Iris pigment epithelial cell (primary cell): ENCODE measurements around the gene VWCE.
"Not testable (repeated sequence)": the region's sequence is repeated elsewhere in the genome, so short reads cannot be mapped to it uniquely, and the experiment has no call there.

Experiments used
- DNase-seq: peaks from one replicate; pipeline ENCODE4 v3.0.0-alpha.2; 2011; ENCODE audit warnings: low read depth

VWCE gene

DNA sequence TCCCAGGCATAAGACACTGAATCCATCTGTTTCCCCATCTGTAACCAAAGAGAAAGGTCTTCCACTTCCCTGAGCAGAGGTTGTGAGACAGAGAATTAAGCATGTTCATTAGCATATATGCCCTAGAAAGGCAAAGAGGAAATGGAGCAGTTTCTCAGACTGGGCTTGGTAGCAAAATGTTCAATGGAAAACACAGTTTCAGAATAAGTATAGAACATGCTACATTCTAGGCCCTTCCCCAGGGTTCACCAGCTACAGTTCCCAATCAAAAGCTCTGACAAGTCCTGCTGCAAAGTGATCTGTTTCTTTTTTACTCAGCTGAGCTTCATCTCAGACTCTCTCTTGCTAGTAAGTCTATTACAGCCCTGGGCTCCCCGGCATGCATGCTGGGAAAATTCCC lies 42.8 kb downstream of the VWCE start:
- not testable (repeated sequence) for DNase-seq

GRCh38 chr11:61250796-61251765 lies 44.0 kb downstream of the VWCE start:
- DNase-seq, result not testable (repeated sequence)

GRCh38 chr11:61249201-61249600 lies 45.9 kb downstream of the VWCE start:
- not testable (repeated sequence) for DNase-seq

DNA sequence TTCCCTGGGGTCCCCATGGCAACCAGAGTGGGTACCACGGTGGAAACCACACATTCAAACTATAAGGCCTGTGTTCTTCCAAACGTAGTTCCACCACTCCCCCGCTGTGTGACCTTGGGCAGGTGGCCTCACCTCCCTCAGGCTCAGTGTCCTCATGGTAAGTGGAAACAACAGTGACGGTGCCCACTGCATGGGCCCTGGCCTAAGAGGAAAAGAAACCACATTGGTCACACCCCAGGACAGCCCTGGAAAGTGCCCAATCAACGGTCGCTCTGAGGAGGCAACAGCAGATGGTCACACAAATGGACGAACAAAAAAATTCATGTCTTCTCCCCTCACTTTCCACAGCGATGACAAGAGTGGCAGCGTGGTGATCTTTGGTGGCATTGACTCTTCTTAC lies 47.0 kb downstream of the VWCE start:
- not testable (repeated sequence) for DNase-seq

GRCh38 chr11:61245284-61245964 lies 49.7 kb downstream of the VWCE start:
- not testable (repeated sequence) for DNase-seq

DNA sequence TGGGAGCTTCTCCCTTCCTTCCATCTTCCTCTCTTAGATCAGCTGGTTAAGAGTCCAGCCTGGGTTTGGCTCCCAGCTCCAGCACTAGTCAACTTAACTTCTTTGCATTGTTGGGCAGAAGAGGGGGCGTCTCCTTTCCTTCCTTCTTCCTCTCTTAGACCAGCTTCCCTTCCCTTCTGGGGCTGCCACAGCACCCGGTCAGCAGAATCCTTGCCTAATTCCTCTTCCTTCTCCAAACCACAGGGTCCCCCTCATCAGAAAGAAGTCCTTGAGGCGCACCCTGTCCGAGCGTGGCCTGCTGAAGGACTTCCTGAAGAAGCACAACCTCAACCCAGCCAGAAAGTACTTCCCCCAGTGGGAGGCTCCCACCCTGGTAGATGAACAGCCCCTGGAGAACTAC lies 53.6 kb downstream of the VWCE start:
- DNase-seq, result not testable (repeated sequence)

- DNase-seq, result not testable (repeated sequence)
Observed at GRCh38 chr11:61240875-61241274, 54.2 kb downstream of the VWCE start, which contains the start of gene PGA5. TSS of gene PGA5 (plus strand) at chr11:61241175. CDS start at chr11:61241227, 52 bp downstream.

- not testable (repeated sequence) for DNase-seq
Observed at GRCh38 chr11:61240288-61240687, 54.8 kb downstream of the VWCE start.

- DNase-seq, result not testable (repeated sequence)
Observed at GRCh38 chr11:61237130-61237529, 58.0 kb downstream of the VWCE start.

DNA sequence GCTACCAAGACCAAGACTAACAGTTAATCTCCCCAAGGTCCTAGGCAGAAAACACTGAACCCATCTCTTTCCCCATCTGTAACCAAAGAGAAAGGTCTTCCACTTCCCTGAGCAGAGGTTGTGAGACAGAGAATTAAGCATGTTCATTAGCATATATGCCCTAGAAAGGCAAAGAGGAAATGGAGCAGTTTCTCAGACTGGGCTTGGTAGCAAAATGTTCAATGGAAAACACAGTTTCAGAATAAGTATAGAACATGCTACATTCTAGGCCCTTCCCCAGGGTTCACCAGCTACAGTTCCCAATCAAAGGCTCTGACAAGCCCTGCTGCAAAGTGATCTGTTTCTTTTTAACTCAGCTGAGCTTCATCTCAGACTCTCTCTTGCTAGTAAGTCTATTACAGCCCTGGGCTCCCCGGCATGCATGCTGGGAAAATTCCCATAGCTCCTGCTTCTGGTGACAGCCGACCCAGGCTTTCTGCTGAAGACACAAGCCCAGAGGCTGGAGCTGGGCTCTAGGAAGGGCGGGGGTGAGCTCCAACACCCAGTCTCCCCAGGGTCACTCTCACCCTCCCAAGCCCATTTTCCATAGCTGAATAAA lies 62.5 kb downstream of the VWCE start:
- DNase-seq, result not testable (repeated sequence)

DNA sequence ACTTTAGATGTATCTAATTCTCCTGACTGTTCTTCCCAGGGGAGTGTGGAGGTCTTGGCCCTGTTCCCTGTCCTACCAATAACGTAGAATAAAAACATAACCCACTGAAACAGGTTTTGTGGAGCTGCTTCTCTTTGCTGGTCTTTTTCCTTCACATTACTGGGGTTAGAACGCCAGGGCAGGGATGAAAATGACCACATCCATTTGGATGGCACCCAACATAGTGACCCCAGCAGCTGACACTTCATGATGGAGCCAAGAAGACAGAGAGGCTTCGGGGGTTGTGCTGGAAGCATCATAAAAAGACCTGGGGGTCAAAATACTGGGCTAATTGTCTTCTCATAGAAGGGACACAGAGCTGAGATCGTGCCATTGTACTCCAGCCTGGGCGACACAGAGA lies 63.5 kb downstream of the VWCE start:
- not testable (repeated sequence) for DNase-seq

- DNase-seq, result not testable (repeated sequence)
Observed at GRCh38 chr11:61231033-61231432, 64.1 kb downstream of the VWCE start.

DNA sequence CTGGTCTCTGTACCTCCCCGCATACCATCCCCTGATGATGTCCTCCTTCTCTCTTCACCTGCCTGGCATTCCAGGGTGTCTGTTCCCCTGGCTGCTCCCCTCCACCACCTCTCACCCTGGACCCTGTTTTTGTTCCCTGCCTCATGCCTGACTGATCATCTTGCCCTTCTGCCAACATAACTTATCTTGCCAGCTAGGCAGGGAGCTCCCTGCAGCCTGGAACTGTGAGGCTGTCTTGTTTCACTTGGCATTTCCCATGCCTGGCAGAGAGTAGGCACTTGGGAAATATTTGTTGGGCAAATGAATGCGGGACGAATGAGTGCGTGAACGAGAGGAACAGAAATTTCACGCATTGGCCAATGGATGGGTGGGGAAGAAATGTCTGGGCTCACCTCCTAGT lies 65.7 kb downstream of the VWCE start:
- not testable (repeated sequence) for DNase-seq

DNA sequence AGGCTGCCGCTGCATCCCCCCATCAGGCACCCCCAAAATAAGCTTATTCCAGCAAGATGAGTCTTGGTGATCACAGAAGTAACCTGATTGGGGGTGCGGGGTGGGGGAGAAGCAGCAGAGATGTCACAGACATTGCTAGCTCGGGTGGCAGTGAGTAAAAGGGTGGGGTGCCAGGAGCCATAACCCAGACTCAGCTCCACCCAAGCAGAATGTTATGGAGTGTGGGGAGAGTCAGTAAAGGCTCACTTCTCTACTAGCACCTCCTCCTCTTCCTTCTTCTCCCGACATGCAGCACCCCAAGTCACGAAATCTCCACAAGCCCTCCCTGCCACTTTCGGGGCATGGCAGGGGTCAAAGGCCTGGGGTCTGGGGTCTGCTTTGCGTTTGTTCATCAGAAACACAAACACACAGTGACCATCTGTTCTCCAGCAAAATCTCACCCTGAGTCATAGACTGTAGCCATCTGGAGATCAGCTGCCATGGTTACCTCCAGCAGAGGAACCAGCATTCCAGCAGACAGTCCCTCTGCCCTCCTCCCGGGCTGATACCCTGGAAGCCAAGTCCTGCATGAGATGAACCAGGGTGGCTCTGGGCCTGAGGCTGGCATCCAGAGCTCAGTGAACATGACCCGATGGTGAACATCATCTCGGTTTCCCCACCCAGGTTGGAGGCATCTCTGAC lies 68.5 kb downstream of the VWCE start:
- not testable (repeated sequence) for DNase-seq

DNA sequence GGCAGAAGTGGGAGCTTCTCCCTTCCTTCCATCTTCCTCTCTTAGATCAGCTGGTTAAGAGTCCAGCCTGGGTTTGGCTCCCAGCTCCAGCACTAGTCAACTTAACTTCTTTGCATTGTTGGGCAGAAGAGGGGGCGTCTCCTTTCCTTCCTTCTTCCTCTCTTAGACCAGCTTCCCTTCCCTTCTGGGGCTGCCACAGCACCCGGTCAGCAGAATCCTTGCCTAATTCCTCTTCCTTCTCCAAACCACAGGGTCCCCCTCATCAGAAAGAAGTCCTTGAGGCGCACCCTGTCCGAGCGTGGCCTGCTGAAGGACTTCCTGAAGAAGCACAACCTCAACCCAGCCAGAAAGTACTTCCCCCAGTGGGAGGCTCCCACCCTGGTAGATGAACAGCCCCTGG lies 72.4 kb downstream of the VWCE start:
- DNase-seq, result not testable (repeated sequence)

- DNase-seq, result not testable (repeated sequence)
Observed at GRCh38 chr11:61222047-61222446, 73.1 kb downstream of the VWCE start, which contains the start of gene PGA4. TSS of gene PGA4 (plus strand) at chr11:61222347. CDS start at chr11:61222401, 54 bp downstream.

GRCh38 chr11:61219016-61219415 lies 76.1 kb downstream of the VWCE start:
- DNase-seq, result not testable (repeated sequence)

- DNase-seq, result not testable (repeated sequence)
Observed at GRCh38 chr11:61218306-61218705, 76.8 kb downstream of the VWCE start.

GRCh38 chr11:61213711-61214324 lies 81.3 kb downstream of the VWCE start:
- DNase-seq, result not testable (repeated sequence)

GRCh38 chr11:61212202-61212601 lies 82.9 kb downstream of the VWCE start:
- DNase-seq, result not testable (repeated sequence)

DNA sequence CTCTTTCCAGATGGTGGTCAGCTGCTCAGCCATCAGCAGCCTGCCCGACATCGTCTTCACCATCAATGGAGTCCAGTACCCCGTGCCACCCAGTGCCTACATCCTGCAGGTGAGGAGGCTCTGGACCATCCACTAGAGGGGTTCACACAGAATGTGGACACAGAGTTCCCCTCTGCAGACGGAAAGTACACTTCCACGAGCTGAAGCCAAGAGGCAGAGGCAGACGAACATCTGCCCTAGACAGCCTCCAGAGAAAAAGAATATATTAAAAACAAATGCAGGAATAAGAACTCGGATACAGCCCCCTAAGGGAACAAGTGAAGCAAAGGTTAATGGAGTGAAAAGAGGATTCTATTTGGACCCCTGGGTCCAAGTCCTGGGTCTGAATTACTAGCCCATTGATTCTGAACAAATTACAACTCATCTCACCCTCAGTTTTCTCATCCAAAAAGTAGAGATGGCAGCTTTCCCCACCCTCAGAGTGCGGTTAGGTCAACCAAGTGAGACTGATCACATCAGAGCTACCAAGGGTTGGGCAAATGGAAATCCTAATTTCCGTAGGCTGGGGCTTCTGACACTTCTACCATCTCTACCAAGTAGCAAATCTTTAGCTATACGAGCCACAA lies 83.7 kb downstream of the VWCE start:
- not testable (repeated sequence) for DNase-seq
